Neural cell (in vitro differentiated cells): Measurements from ENCODE around the gene NHERF1. TPM values are rescaled to one million over a fixed set of nuclear protein-coding genes. Genes with fewer than 3 reads are reported as not detected.

Experiments
- H2AFZ ChIP-seq: fragments of 200-600, 300-800 bp; sonication (generic), shearing (Covaris generic); 2 replicates; pipeline ENCODE4 v1.6.0; 2014; ENCODE audit warnings: low read depth, mild to moderate bottlenecking, antibody characterized with exemption, low read length, moderate library complexity
- H3F3A ChIP-seq: fragments of 200-600 bp; shearing (Covaris generic); 2 replicates; pipeline ENCODE4 v1.6.1; 2016; ENCODE audit warnings: mild to moderate bottlenecking, moderate library complexity, mixed read lengths, antibody characterized with exemption, low read length; ENCODE audit not compliant: insufficient read depth, poor library complexity, severe bottlenecking
- H3K27ac ChIP-seq: fragments of 200-600, 300-800 bp; sonication (generic), shearing (Covaris generic); 2 replicates; pipeline ENCODE4 v1.5.1; 2014; ENCODE audit warnings: mild to moderate bottlenecking, low read length, moderate library complexity
- H3K27me3 ChIP-seq: fragments of 300-800, 200-600 bp; sonication (generic), shearing (Covaris generic); 2 replicates; pipeline ENCODE4 v1.6.0; 2014; ENCODE audit warnings: mild to moderate bottlenecking, low read depth, low read length, moderate library complexity; ENCODE audit not compliant: insufficient read depth
- H3K36me3 ChIP-seq: fragments of 300-800, 200-600 bp; sonication (generic), shearing (Covaris generic); 2 replicates; pipeline ENCODE4 v1.5.1; 2014; ENCODE audit warnings: mild to moderate bottlenecking, antibody characterized with exemption, low read length, moderate library complexity; ENCODE audit not compliant: insufficient read depth
- H3K4me2 ChIP-seq: fragments of 300-800, 200-600 bp; sonication (generic), shearing (Covaris generic); 2 replicates; pipeline ENCODE4 v1.6.0; 2014; ENCODE audit warnings: mild to moderate bottlenecking, low read length
- H3K4me3 ChIP-seq: fragments of 300-800, 200-600 bp; sonication (generic), shearing (Covaris generic); 2 replicates; pipeline ENCODE4 v1.5.1; 2014; ENCODE audit warnings: mild to moderate bottlenecking, low read length, moderate library complexity
- H3K79me2 ChIP-seq: fragments of 200-600 bp; shearing (Covaris generic); replicated peaks from 2 replicates; pipeline ENCODE4 v1.6.0; 2014; ENCODE audit warnings: mild to moderate bottlenecking, low read length, moderate library complexity; ENCODE audit not compliant: insufficient read depth
- H3K9ac ChIP-seq: fragments of 300-800, 200-600 bp; sonication (generic), shearing (Covaris generic); 2 replicates; pipeline ENCODE4 v1.6.1; 2016; ENCODE audit warnings: mild to moderate bottlenecking, low read length, mixed read lengths
- H3K9me2 ChIP-seq: fragments of 200-600 bp; shearing (Covaris generic); 2 replicates; pipeline ENCODE4 v1.6.1; 2016; ENCODE audit warnings: mild to moderate bottlenecking, low read length, mixed read lengths; ENCODE audit not compliant: insufficient read depth
- H3K9me3 ChIP-seq: fragments of 200-600, 300-800 bp; sonication (generic), shearing (Covaris generic); 2 replicates; pipeline ENCODE4 v1.6.1; 2016; ENCODE audit warnings: mild to moderate bottlenecking, mixed run types, low read length, moderate library complexity, mixed read lengths
- H4K20me1 ChIP-seq: fragments of 200-600 bp; shearing (Covaris generic); 2 replicates; pipeline ENCODE4 v1.6.1; 2016; ENCODE audit warnings: mild to moderate bottlenecking, mixed run types; ENCODE audit not compliant: insufficient read depth
- EP300 ChIP-seq: fragments of 450-650 bp; conservative IDR thresholded peaks from 2 replicates; pipeline ENCODE4 v1.6.1; 2014; ENCODE audit warnings: antibody characterized with exemption, mild to moderate bottlenecking, moderate library complexity; ENCODE audit not compliant: poor library complexity, severe bottlenecking
- EZH2 ChIP-seq: fragments of 200-600, 300-800 bp; shearing (Covaris generic), sonication (generic); IDR thresholded peaks from 2 replicates; pipeline ENCODE4 v1.6.1; 2014; ENCODE audit warnings: antibody characterized with exemption, low read length, borderline replicate concordance, mild to moderate bottlenecking; ENCODE audit not compliant: insufficient read depth, poor library complexity, severe bottlenecking
- MXI1 ChIP-seq: fragments of 450-650 bp; conservative IDR thresholded peaks from 2 replicates; pipeline ENCODE4 v1.6.1; 2014; ENCODE audit warnings: antibody characterized with exemption, mild to moderate bottlenecking; ENCODE audit not compliant: poor library complexity, severe bottlenecking
- POLR2AphosphoS5 ChIP-seq: IDR thresholded peaks from 2 replicates; pipeline ENCODE4 v1.6.1; 2012
- RAD21 ChIP-seq: fragments of 450-650 bp; conservative IDR thresholded peaks from 2 replicates; pipeline ENCODE4 v1.6.1; 2014; ENCODE audit warnings: antibody characterized with exemption, mild to moderate bottlenecking, moderate library complexity
- SMC3 ChIP-seq: fragments of 450-650 bp; conservative IDR thresholded peaks from 2 replicates; pipeline ENCODE4 v1.6.1; 2014; ENCODE audit warnings: antibody characterized with exemption, mild to moderate bottlenecking, moderate library complexity; ENCODE audit not compliant: poor library complexity
- TAF1 ChIP-seq: IDR thresholded peaks from 2 replicates; pipeline ENCODE4 v1.6.1; 2012; ENCODE audit warnings: low read depth
- polyA plus RNA-seq: library from polyadenylated mRNA; depleted of rRNA; stranded (reverse); fragments of >200 nt; gene quantifications from 2 replicates; pipeline ENCODE4 v1.2.3, GENCODE V29; 2014
- TF ChIP-seq, protein P1 (sequence below): fragments of 450-650 bp; IDR thresholded peaks from 2 replicates; pipeline ENCODE4 v1.5.1; 2014; ENCODE audit warnings: antibody characterized with exemption, mild to moderate bottlenecking, moderate library complexity; ENCODE audit not compliant: poor library complexity, severe bottlenecking
- TF ChIP-seq, protein P2 (sequence below): IDR thresholded peaks from 2 replicates; pipeline ENCODE4 v1.6.1; 2012; ENCODE audit warnings: borderline replicate concordance

The NHERF1 gene
- polyA plus RNA-seq, 1 donor from 2014 or later, result 0.51 TPM

DNA sequence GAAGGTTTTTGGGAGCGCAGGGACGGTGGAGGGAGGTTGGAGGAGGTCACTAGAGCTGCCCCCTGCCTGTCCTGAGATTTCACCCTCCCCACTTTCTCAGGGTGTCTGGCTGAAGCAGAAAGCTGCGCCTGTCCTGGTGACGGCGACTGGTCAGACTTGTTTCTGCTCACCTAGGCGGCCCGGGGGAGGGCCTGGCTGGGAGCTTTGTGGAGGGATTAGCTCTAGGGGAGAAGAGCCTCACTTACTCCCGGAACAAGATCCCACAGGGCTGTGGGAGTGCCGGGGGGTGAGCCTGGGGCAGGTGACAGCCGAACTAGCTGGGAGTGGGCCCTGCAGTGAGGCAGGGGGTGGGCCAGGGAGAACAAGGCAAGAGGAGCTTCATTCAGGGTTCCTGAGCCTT is 11.5 kb downstream of the NHERF1 start:
- H4K20me1 ChIP-seq, result no peaks in the 10 kb centered on the region
- H3K27me3 ChIP-seq, result no peaks in the 10 kb centered on the region
- no peak overlapping the region for H3K4me2 ChIP-seq
- H3K9ac ChIP-seq, result no peak overlapping the region
- no peaks in the 10 kb centered on the region for H3F3A ChIP-seq
- no peaks in the 10 kb centered on the region for H3K9me2 ChIP-seq
- no peaks in the 10 kb centered on the region for H3K9me3 ChIP-seq
- TF ChIP-seq TAF1 (no peak), SMC3 (no peak), MXI1 (no peak), RAD21 (no peak), EZH2 (no peak), POLR2AphosphoS5 (no peak), EP300 (no peak)
- TF ChIP-seq, protein P1, sequence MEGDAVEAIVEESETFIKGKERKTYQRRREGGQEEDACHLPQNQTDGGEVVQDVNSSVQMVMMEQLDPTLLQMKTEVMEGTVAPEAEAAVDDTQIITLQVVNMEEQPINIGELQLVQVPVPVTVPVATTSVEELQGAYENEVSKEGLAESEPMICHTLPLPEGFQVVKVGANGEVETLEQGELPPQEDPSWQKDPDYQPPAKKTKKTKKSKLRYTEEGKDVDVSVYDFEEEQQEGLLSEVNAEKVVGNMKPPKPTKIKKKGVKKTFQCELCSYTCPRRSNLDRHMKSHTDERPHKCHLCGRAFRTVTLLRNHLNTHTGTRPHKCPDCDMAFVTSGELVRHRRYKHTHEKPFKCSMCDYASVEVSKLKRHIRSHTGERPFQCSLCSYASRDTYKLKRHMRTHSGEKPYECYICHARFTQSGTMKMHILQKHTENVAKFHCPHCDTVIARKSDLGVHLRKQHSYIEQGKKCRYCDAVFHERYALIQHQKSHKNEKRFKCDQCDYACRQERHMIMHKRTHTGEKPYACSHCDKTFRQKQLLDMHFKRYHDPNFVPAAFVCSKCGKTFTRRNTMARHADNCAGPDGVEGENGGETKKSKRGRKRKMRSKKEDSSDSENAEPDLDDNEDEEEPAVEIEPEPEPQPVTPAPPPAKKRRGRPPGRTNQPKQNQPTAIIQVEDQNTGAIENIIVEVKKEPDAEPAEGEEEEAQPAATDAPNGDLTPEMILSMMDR, result no peak
- TF ChIP-seq, protein P2, sequence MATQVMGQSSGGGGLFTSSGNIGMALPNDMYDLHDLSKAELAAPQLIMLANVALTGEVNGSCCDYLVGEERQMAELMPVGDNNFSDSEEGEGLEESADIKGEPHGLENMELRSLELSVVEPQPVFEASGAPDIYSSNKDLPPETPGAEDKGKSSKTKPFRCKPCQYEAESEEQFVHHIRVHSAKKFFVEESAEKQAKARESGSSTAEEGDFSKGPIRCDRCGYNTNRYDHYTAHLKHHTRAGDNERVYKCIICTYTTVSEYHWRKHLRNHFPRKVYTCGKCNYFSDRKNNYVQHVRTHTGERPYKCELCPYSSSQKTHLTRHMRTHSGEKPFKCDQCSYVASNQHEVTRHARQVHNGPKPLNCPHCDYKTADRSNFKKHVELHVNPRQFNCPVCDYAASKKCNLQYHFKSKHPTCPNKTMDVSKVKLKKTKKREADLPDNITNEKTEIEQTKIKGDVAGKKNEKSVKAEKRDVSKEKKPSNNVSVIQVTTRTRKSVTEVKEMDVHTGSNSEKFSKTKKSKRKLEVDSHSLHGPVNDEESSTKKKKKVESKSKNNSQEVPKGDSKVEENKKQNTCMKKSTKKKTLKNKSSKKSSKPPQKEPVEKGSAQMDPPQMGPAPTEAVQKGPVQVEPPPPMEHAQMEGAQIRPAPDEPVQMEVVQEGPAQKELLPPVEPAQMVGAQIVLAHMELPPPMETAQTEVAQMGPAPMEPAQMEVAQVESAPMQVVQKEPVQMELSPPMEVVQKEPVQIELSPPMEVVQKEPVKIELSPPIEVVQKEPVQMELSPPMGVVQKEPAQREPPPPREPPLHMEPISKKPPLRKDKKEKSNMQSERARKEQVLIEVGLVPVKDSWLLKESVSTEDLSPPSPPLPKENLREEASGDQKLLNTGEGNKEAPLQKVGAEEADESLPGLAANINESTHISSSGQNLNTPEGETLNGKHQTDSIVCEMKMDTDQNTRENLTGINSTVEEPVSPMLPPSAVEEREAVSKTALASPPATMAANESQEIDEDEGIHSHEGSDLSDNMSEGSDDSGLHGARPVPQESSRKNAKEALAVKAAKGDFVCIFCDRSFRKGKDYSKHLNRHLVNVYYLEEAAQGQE, result no peak
- no peak overlapping the region for H2AFZ ChIP-seq
- H3K79me2 ChIP-seq, result no peaks in the 10 kb centered on the region
- no peak overlapping the region for H3K4me3 ChIP-seq
- H3K36me3 ChIP-seq, result no peaks in the 10 kb centered on the region
- H3K27ac ChIP-seq, result no peak overlapping the region

DNA sequence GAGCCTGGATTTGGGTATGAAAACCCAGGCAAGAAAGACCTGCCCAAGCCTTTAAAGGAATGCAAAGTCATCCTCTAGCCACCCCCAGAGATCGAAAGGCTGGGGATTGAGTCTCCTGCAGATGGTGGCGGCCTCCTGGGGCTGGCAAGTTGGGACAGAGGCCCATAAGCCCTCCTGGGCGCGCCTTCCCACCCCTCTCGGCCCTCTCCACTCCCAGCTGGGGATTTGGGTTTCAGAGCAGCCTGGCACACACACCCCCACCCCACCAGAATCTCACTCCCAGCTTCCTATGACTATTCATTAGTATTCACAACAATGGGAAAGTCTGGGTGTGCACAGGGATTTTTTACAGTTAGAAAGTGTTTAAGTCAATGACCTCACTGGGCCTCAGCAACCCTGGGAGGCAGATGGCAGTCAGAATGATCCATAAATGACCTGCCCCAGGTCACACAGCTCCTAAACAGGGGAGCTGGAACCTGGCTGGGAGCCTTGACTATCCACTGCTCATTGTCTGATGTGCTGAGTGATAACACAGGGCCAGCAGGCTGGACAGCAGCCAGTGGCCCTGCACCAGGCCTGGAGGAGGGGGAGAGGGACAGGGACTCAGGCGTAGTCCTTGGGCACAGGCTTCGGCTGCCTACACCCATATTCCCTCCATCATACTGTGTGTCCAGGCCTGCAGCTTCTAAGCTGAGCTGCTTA is 12.1 kb downstream of the NHERF1 start:
- H3K27ac ChIP-seq, result no peak overlapping the region
- H3K36me3 ChIP-seq, result no peaks in the 10 kb centered on the region
- H3F3A ChIP-seq, result no peaks in the 10 kb centered on the region
- no peak overlapping the region for H3K4me2 ChIP-seq
- no peak overlapping the region for H3K4me3 ChIP-seq
- no peaks in the 10 kb centered on the region for H3K9me3 ChIP-seq
- TF ChIP-seq TAF1 (no peak), POLR2AphosphoS5 (no peak), EP300 (no peak)
- TF ChIP-seq, protein P1, result no peak
- no peak overlapping the region for H2AFZ ChIP-seq
- H3K79me2 ChIP-seq, result no peaks in the 10 kb centered on the region
- no peaks in the 10 kb centered on the region for H3K9me2 ChIP-seq
- no peaks in the 10 kb centered on the region for H3K27me3 ChIP-seq
- no peak overlapping the region for H3K9ac ChIP-seq
- no peaks in the 10 kb centered on the region for H4K20me1 ChIP-seq
